Psoas muscle (tissue), 8 donors: ENCODE data around the gene COMMD8. TPM values are rescaled to one million over a fixed set of nuclear protein-coding genes. Genes with fewer than 3 reads are reported as not detected.
"Not testable (repeated sequence)": the region's sequence is repeated elsewhere in the genome, so short reads cannot be mapped to it uniquely, and the experiment has no call there.

Experiments
- ATAC-seq, 4 donors: fragments of 200-7000 bp; cut with Tn5 transposase; one replicate each; pipeline ENCODE4 v1.9.1; 2020; ENCODE audit warnings: moderate library complexity in 3 of 4, mild to moderate bottlenecking in 2 of 4
- DNase-seq, 2 donors: peaks; one replicate each; pipeline ENCODE4 v3.0.0-alpha.2; 2020
- H3K27ac ChIP-seq: fragments of 200-600 bp; one replicate; pipeline ENCODE4 v1.8.0; 2022
- H3K27me3 ChIP-seq, 3 donors: fragments of 200-600 bp in 1 of 3; one replicate each; pipeline versions ENCODE4 v1.6.1 to v1.8.0; 2013 to 2022; ENCODE audit warnings: low read length in 2 of 3, mild to moderate bottlenecking in 2 of 3, moderate library complexity in 1 of 3; ENCODE audit not compliant: insufficient read depth in 3 of 3
- H3K36me3 ChIP-seq, 2 donors: fragments of 200-600 bp in 1 of 2; one replicate each; pipeline versions ENCODE4 v1.6.1 to v1.8.0; 2013 to 2022; ENCODE audit warnings: low read depth in 1 of 2, mild to moderate bottlenecking in 1 of 2, moderate library complexity in 1 of 2; ENCODE audit not compliant: insufficient read depth in 1 of 2
- H3K4me1 ChIP-seq: fragments of 200-600 bp; one replicate; pipeline ENCODE4 v1.8.0; 2022
- H3K4me3 ChIP-seq: fragments of 200-600 bp; one replicate; pipeline ENCODE4 v1.8.0; 2022; ENCODE audit warnings: mild to moderate bottlenecking
- H3K9me3 ChIP-seq: fragments of 200-600 bp; one replicate; pipeline ENCODE4 v1.8.0; 2022
- CTCF ChIP-seq: fragments of 200-600 bp; IDR thresholded peaks from one replicate; pipeline ENCODE4 v1.8.0; 2022; ENCODE audit warnings: antibody characterized with exemption
- WGBS, 3 donors: extraction: QIAGEN DNeasy Blood & Tissue Kit; methylation state at CpG; one replicate each; pipeline versions ENCODE4 v1.1.6 to v1.1.7; 2013; 5-methylcytosine and 5-hydroxymethylcytosine counted together
- intact Hi-C, 2 donors: fragments of 100-400 bp; cut with DNase I; formaldehyde crosslinking; loops; one replicate each; pipeline versions ENCODE4 v1.11.0 to v1.14.2; 2022
- polyA plus RNA-seq, 3 donors: library from polyadenylated mRNA; stranded (reverse); fragments of 200-250 nt; gene quantifications; one replicate each; pipeline ENCODE4 v1.2.3, GENCODE V29; 2013
- total RNA-seq, 4 donors: library from RNA; stranded (reverse); fragmentation: NEBNext Ultra II Directional in 2 of 4; extraction: Animal tissue kit (Norgen Biotek cat#: 25700) in 2 of 4; gene quantifications; one replicate each; pipeline versions ENCODE4 v1.2.1 to v1.2.4, GENCODE V29; 2021 to 2023
- donor health status: healthy with polysubstance abuse.
- donor health status: DM: no; HTN: no; CAD: no; lungs with moderate emphysema.
- donor health status: Bipolar disorder and iron deficiency.
- donor health status: healthy.
- donor health status: DM: yes; HTN: yes; CAD: no.
- donor health status: DM: no; HTN: no; CAD: no.
- donor health status: DM: no; HTN: no; CAD: no.
- donor health status: DM: yes; HTN: yes; CAD: no.

Gene COMMD8
- total and polyA plus RNA-seq, 7 donors: 4.9 to 18.0 (median 6.2) TPM

- no peaks in the 10 kb centered on the region for H3K9me3 ChIP-seq
- no peak for ATAC-seq
- intact Hi-C loops: no loop called here
- peak; percentile 8 for TF ChIP-seq CTCF
- H3K27me3 ChIP-seq: no peaks in the 10 kb centered on the region
- DNase-seq: no peak
- H3K4me1 ChIP-seq: no peaks in the 10 kb centered on the region
- no peak overlapping the region for H3K4me3 ChIP-seq
- H3K27ac ChIP-seq: no peak overlapping the region
- WGBS, 3 donors: 56 to 64% (median 61%) methylated on average over 4 of the region's 4 CpGs
- no peaks in the 10 kb centered on the region for H3K36me3 ChIP-seq
These were observed 27.0 kb upstream of the COMMD8 start for GRCh38 chr4:47490550-47490949.

- H3K27me3 ChIP-seq: no peaks in the 10 kb centered on the region
- no peaks in the 10 kb centered on the region for H3K9me3 ChIP-seq
- 47 to 65% (median 52%) methylated on average over 3 of the region's 3 CpGs for WGBS, 3 donors
- no peak overlapping the region for H3K27ac ChIP-seq
- no peaks in the 10 kb centered on the region for H3K4me1 ChIP-seq
- DNase-seq: no peak
- intact Hi-C loops: loop anchor here in 1 of 2 donors (5.0 kb wide), 1 partner anchor 1139 kb away; no protein-coding TSS in a partner anchor
- no peaks in the 10 kb centered on the region for H3K36me3 ChIP-seq
- ATAC-seq: no peak
- TF ChIP-seq CTCF: no peak
- H3K4me3 ChIP-seq: no peak overlapping the region
These were observed 25.2 kb upstream of the COMMD8 start for GRCh38 chr4:47488706-47489105.

GRCh38 chr4:47486727-47487126 lies 23.2 kb upstream of the COMMD8 start:
- ATAC-seq, H3K36me3 ChIP-seq, DNase-seq, H3K4me1 ChIP-seq, H3K27ac ChIP-seq, H3K27me3 ChIP-seq, H3K9me3 ChIP-seq: not testable (repeated sequence)
- WGBS, 3 donors: 90 to 95% (median 94%) methylated on average over 9 of the region's 9 CpGs
- intact Hi-C loops: loop anchor here in 1 of 2 donors (5.0 kb wide), 1 partner anchor 1141 kb away; no protein-coding TSS in a partner anchor
- peak overlapping the region; percentile 74 for H3K4me3 ChIP-seq

GRCh38 chr4:47486231-47486673 lies 22.8 kb upstream of the COMMD8 start:
- H3K4me1 ChIP-seq: no peaks in the 10 kb centered on the region
- DNase-seq (no peak), ATAC-seq (no peak)
- H3K27me3 ChIP-seq: no peaks in the 10 kb centered on the region
- H3K27ac ChIP-seq: no peak overlapping the region
- intact Hi-C loops: loop anchor here in 1 of 2 donors (5.0 kb wide), 1 partner anchor 1141 kb away; no protein-coding TSS in a partner anchor
- H3K9me3 ChIP-seq: no peaks in the 10 kb centered on the region
- TF ChIP-seq CTCF: no peak
- peak overlapping the region; percentile 74 for H3K4me3 ChIP-seq
- 20 to 47% (median 23%) methylated on average over 5 of the region's 5 CpGs for WGBS, 3 donors
- no peaks in the 10 kb centered on the region for H3K36me3 ChIP-seq

GRCh38 chr4:47485768-47486167 lies 22.3 kb upstream of the COMMD8 start:
- ATAC-seq (peak in 1 of 4 donors; percentile 12), DNase-seq (no peak)
- Histone ChIP-seq H3K4me1 (no peaks in the 10 kb centered on the region), H3K36me3 (no peaks in the 10 kb centered on the region), H3K4me3 (peak overlapping the region; percentile 74), H3K27me3 (no peaks in the 10 kb centered on the region), H3K27ac (peak overlapping the region; percentile 81), H3K9me3 (no peaks in the 10 kb centered on the region)
- intact Hi-C loops: loop anchor here in 1 of 2 donors (2.0 to 5.0 kb wide), 2 partner anchors 23 to 1142 kb away; partner anchors contain the start of gene COMMD8
- no peak for TF ChIP-seq CTCF
- WGBS, 3 donors: 0 to 2% (median 1%) methylated on average over 14 of the region's 14 CpGs
